ENCODE measurements around the gene SZT2.

- no peak for TF ChIP-seq CTCF (conservative IDR thresholded peaks at IDR 0.05 in 1 of 2, IDR thresholded peaks at IDR 0.05 in 1 of 2; ENCODE audit: extremely low read depth in 1 of 2, insufficient read depth in 1 of 2, low read depth in 1 of 2, low read length in 2 of 2)
- no peak for TF ChIP-seq EZH2 (IDR thresholded peaks at IDR 0.05; ENCODE audit: borderline replicate concordance, low read length)
Measured at GRCh38 chr1:43430831-43431230, 41.1 kb downstream of the SZT2 start.

Measured in mammary epithelial cell (primary cell).